HL-60 (cell line): ENCODE measurements around the gene GASK1A.

Experiments
- CTCF ChIP-seq: IDR thresholded peaks from one replicate; pipeline ENCODE4 v1.5.1; 2011; ENCODE audit warnings: low read length, control low read depth, inconsistent platforms; ENCODE audit not compliant: insufficient read depth
- POLR2AphosphoS5 ChIP-seq: IDR thresholded peaks from 2 replicates; pipeline ENCODE4 v1.6.1; 2012; ENCODE audit warnings: low read depth
- REST ChIP-seq: IDR thresholded peaks from 2 replicates; pipeline ENCODE4 v1.6.1; 2012; ENCODE audit warnings: low read depth; ENCODE audit not compliant: insufficient replicate concordance
- SPI1 ChIP-seq: IDR thresholded peaks from 2 replicates; pipeline ENCODE4 v1.6.1; 2012; ENCODE audit warnings: low read depth, mild to moderate bottlenecking, borderline replicate concordance

GRCh38 chr3:42975456-42975855, 3.7 kb upstream of the GASK1A start:
- TF ChIP-seq CTCF: no peak
- no peak for TF ChIP-seq POLR2AphosphoS5
- TF ChIP-seq REST: no peak
- TF ChIP-seq SPI1: peak; percentile 91
